Measurements from ENCODE around the gene ST6GALNAC6. TPM values are rescaled to one million over a fixed set of nuclear protein-coding genes. Genes with fewer than 3 reads are reported as not detected.
A peak's percentile ranks its signal among the peaks of the same experiment; 100 is the strongest.

The ST6GALNAC6 gene
- total and polyA plus RNA-seq, 2 of the 8 experiments (the other 6 are each of a cell fraction or from before 2014, with no cell fraction given), result 43.7 to 64.4 TPM

DNA sequence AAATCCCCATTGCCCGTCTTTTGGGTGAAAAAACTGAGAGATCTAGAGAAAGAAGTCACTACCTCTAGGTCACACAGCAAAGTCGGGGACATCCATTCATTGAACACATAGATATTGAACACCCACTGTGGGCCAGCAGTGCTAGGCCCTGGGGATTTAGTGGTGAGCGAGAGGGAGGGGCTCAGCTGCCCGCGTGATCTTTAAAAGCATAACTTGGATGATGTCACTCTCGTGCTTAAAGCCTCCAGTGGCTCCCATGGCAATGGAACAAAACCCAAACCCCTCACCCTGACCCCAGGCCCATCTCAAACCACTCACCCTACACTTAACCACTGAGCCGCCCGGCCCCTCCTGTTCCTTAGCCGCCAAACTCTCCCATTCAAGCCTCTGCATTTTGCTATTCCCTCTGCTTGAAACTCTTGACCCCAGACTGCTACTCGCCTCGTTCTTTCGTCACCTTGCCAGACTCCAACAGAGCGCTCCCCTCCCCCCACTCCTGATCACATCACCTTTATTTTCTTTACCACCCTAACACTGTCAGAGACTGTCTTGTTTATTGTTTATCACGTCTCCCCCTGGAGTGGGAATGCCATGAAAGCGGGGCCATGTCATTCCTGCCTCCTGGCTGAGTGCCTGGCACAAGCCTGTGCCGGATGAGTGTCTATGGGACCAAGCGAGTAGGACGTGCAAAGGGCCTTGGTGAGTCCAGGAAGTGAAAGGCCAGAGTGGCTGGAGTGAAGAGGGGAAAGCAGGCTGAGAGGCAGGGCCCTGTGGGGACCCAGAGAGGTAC lies 31.9 kb upstream of the ST6GALNAC6 start:
- Histone ChIP-seq H3K79me2 (ENCODE audit: control insufficient read depth in 1 of 2, insufficient read depth in 2 of 2, low read length in 2 of 2) (peaks cover 0 to 4% of the 10 kb centered on the region in 2 experiments; a peak in 1 of 4 replicates), H3K23ac (ENCODE audit: insufficient read length) (no peak overlapping the region), H2BK12ac (ENCODE audit: low read depth, low read length) (peak overlapping the region; percentile 90), H4K91ac (replicated peaks; ENCODE audit: insufficient read length, low read length) (no peak overlapping the region), H3K14ac (ENCODE audit: insufficient read length) (no peak overlapping the region), H2AK5ac (ENCODE audit: low read depth, low read length) (0 out of 2 replicates have a peak overlapping the region, but pooled peaks have one; percentile 47), H3K4me2 (ENCODE audit: insufficient read depth in 1 of 2, low read depth in 2 of 2, low read length in 2 of 2) (peak overlapping the region; percentile 73 to 76), H2BK5ac (ENCODE audit: low read depth, low read length) (peak overlapping the region; percentile 3; the same call in 1 of the 2 replicates), H3K79me1 (ENCODE audit: low read depth, low read length) (peaks cover 6% of the 10 kb centered on the region; the same call in 1 of the 2 replicates), H2BK20ac (ENCODE audit: low read length) (no peak overlapping the region), H3K18ac (ENCODE audit: extremely low read depth, low read length) (0 out of 2 replicates have a peak overlapping the region, but pooled peaks have one; percentile 79), H2BK15ac (ENCODE audit: low read length) (peak overlapping the region; percentile 81; the same call in 1 of the 2 replicates), H4K5ac (ENCODE audit: insufficient read length, low read depth, low read length) (no peak overlapping the region), H3K4me1 (replicated peaks in 1 of 4; ENCODE audit: control insufficient read depth in 3 of 4, insufficient read depth in 4 of 4, low read length in 3 of 4) (peaks cover 13 to 26% (median 21%) of the 10 kb centered on the region in 4 experiments), H3K27me3 (replicated peaks in 1 of 4; ENCODE audit: control insufficient read depth in 3 of 4, extremely low read depth in 1 of 4, insufficient read depth in 3 of 4, low read length in 3 of 4) (peaks cover 0 to 18% (median 16%) of the 10 kb centered on the region in 4 experiments; a peak in 6 of 7 replicates), H3K4ac (replicated peaks; ENCODE audit: insufficient read length, low read depth, low read length) (peak overlapping the region; percentile 12), H4K20me1 (replicated peaks in 1 of 2; ENCODE audit: control insufficient read depth in 1 of 2, insufficient read depth in 2 of 2, low read length in 2 of 2) (peaks cover 1 to 18% of the 10 kb centered on the region in 2 experiments), H3K9me3 (ENCODE audit: insufficient read depth in 2 of 2, low read depth in 1 of 2, low read length in 1 of 2) (no peaks in the 10 kb centered on the region), H3K36me3 (ENCODE audit: control insufficient read depth in 2 of 4, insufficient read depth in 4 of 4, low read length in 3 of 4) (peaks cover 0 to 3% (median 0%) of the 10 kb centered on the region in 4 experiments; a peak in 2 of 8 replicates), H2BK120ac (replicated peaks; ENCODE audit: low read depth, low read length) (no peak overlapping the region), H3K9ac (replicated peaks in 1 of 4; ENCODE audit: extremely low read depth in 1 of 4, low read depth in 3 of 4, low read length in 3 of 4) (peak overlapping the region in 1 of 4 experiments; percentile 36; a peak in 2 of 7 replicates), H4K8ac (ENCODE audit: extremely low read depth, insufficient read depth, low read length) (peak overlapping the region; percentile 86; the same call in 1 of the 2 replicates), H3K56ac (replicated peaks; ENCODE audit: insufficient read length, low read depth, low read length) (no peak overlapping the region), H3K4me3 (ENCODE audit: extremely low read depth in 1 of 4, insufficient read depth in 2 of 4, low read depth in 3 of 4, low read length in 4 of 4) (peak overlapping the region; percentile 26 to 62 (median 52)), H3K27ac (ENCODE audit: low read depth, low read length) (no peak overlapping the region), H3K23me2 (ENCODE audit: low read depth, low read length) (peaks cover 19% of the 10 kb centered on the region; the same call in 1 of the 2 replicates), H2AFZ (ENCODE audit: low read length) (no peak overlapping the region)
- WGBS, 2 experiments (ENCODE audit: extremely low coverage in 1 of 2, insufficient coverage in 1 of 2, insufficient read length in 1 of 2, insufficient replicate concordance in 2 of 2, low coverage in 1 of 2, low lambda C conversion rate in 2 of 2, missing lambda C conversion rate in 1 of 2), result 37% methylated on average over 18 of the region's 18 CpGs; no CpG with 5 or more reads in 1 of the 2 experiments
- ChIA-PET POLR2A (ENCODE audit: partially characterized antibody) (interaction anchor here (0.8 to 1.2 kb wide), 6 partner anchors 12 to 167 kb away, joined by 3 to 6 read pairs (median 3); no protein-coding TSS in a partner anchor), CTCF (ENCODE audit: partially characterized antibody) (interaction anchor here (0.7 to 35.5 kb wide), 7 partner anchors 11 to 220 kb away, joined by 3 to 825 read pairs (median 5); partner anchors contain the start of gene TOR2A)
- DNase-seq (ENCODE audit: low read depth in 1 of 2, low spot score in 2 of 2) (peak in 1 of 2 experiments; percentile 64), FAIRE-seq (no peak)
- TF ChIP-seq PHF8 (conservative IDR thresholded peaks at IDR 0.05; ENCODE audit: low read depth, low read length) (0 out of 2 replicates have a peak, but pooled peaks have one; percentile 14), TCF12 (IDR thresholded peaks at IDR 0.05; ENCODE audit: low read depth, low read length) (no peak), SIRT6 (IDR thresholded peaks at IDR 0.05; ENCODE audit: low read length) (no peak), KDM4A (IDR thresholded peaks at IDR 0.05; ENCODE audit: low read depth, low read length, severe bottlenecking) (peak; percentile 14), FOSL1 (IDR thresholded peaks at IDR 0.05; ENCODE audit: insufficient read depth, low read depth, low read length) (no peak), CHD1 (IDR thresholded peaks at IDR 0.05; ENCODE audit: low read depth, low read length) (no peak), ZNF274 (IDR thresholded peaks at IDR 0.05; ENCODE audit: borderline replicate concordance, extremely low read depth, low read length) (no peak), SP1 (IDR thresholded peaks at IDR 0.05; ENCODE audit: low read depth, low read length) (peak; percentile 23; the same call in 1 of the 2 replicates)
- TF ChIP-seq, protein P1, sequence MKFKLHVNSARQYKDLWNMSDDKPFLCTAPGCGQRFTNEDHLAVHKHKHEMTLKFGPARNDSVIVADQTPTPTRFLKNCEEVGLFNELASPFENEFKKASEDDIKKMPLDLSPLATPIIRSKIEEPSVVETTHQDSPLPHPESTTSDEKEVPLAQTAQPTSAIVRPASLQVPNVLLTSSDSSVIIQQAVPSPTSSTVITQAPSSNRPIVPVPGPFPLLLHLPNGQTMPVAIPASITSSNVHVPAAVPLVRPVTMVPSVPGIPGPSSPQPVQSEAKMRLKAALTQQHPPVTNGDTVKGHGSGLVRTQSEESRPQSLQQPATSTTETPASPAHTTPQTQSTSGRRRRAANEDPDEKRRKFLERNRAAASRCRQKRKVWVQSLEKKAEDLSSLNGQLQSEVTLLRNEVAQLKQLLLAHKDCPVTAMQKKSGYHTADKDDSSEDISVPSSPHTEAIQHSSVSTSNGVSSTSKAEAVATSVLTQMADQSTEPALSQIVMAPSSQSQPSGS (IDR thresholded peaks at IDR 0.05; ENCODE audit: low read length), result no peak
